Trophoblast cell (in vitro differentiated cells and primary cell): ENCODE measurements around the gene PUS3.

Experiments
- DNase-seq, 2 donors: peaks; one replicate each; pipeline ENCODE4 v3.0.0-alpha.2; 2016
- H2AFZ ChIP-seq: 2 replicates; pipeline ENCODE4 v1.6.1; 2013; ENCODE audit warnings: low read length, moderate library complexity, mild to moderate bottlenecking; ENCODE audit not compliant: insufficient read depth, poor library complexity
- H2AK5ac ChIP-seq: 2 replicates; pipeline ENCODE4 v1.6.1; 2013; ENCODE audit warnings: mild to moderate bottlenecking, low read length
- H2BK120ac ChIP-seq: 2 replicates; pipeline ENCODE4 v1.6.1; 2013; ENCODE audit warnings: low read length, mild to moderate bottlenecking, moderate library complexity; ENCODE audit not compliant: insufficient read depth, poor library complexity
- H2BK12ac ChIP-seq: 2 replicates; pipeline ENCODE4 v1.6.1; 2013; ENCODE audit warnings: mild to moderate bottlenecking, low read length, moderate library complexity
- H2BK5ac ChIP-seq: 2 replicates; pipeline ENCODE4 v1.6.1; 2013; ENCODE audit warnings: low read length, low read depth, moderate library complexity, mild to moderate bottlenecking; ENCODE audit not compliant: poor library complexity
- H3K14ac ChIP-seq: 2 replicates; pipeline ENCODE4 v1.6.1; 2013; ENCODE audit warnings: mild to moderate bottlenecking, low read length
- H3K18ac ChIP-seq: 2 replicates; pipeline ENCODE4 v1.6.1; 2013; ENCODE audit warnings: mild to moderate bottlenecking, low read length
- H3K23ac ChIP-seq: 2 replicates; pipeline ENCODE4 v1.6.1; 2013; ENCODE audit warnings: low read length
- H3K27ac ChIP-seq: 2 replicates; pipeline ENCODE4 v1.5.1; 2013; ENCODE audit warnings: low read depth, mild to moderate bottlenecking, inconsistent platforms, low read length, moderate library complexity
- H3K27me3 ChIP-seq: 2 replicates; pipeline ENCODE4 v1.6.1; 2013; ENCODE audit warnings: inconsistent platforms, mild to moderate bottlenecking, low read length, moderate library complexity; ENCODE audit not compliant: insufficient read depth
- H3K36me3 ChIP-seq, 2 experiments: 1 replicate in 1 of 2; 2 replicates in 1 of 2; pipeline ENCODE4 v1.6.1; 2013; ENCODE audit warnings: low read length in 2 of 2, mild to moderate bottlenecking in 2 of 2, moderate library complexity in 1 of 2; ENCODE audit not compliant: insufficient read depth in 2 of 2, control insufficient read depth in 1 of 2
- H3K4ac ChIP-seq: 2 replicates; pipeline ENCODE4 v1.6.1; 2013; ENCODE audit warnings: low read depth, mild to moderate bottlenecking, low read length, moderate library complexity
- H3K4me1 ChIP-seq, 2 experiments: 1 replicate in 1 of 2; 2 replicates in 1 of 2; pipeline ENCODE4 v1.6.1; 2013; ENCODE audit warnings: low read length in 2 of 2, mild to moderate bottlenecking in 2 of 2, moderate library complexity in 1 of 2; ENCODE audit not compliant: insufficient read depth in 2 of 2, control insufficient read depth in 1 of 2
- H3K4me2 ChIP-seq: 2 replicates; pipeline ENCODE4 v1.6.1; 2013; ENCODE audit warnings: inconsistent platforms, mild to moderate bottlenecking, low read length, moderate library complexity
- H3K4me3 ChIP-seq: 2 replicates; pipeline ENCODE4 v1.5.1; 2013; ENCODE audit warnings: mild to moderate bottlenecking, low read depth, low read length, inconsistent platforms
- H3K79me1 ChIP-seq: one replicate; pipeline ENCODE4 v1.6.1; 2013; ENCODE audit warnings: low read length
- H3K79me2 ChIP-seq: 2 replicates; pipeline ENCODE4 v1.6.1; 2013; ENCODE audit warnings: low read length, mild to moderate bottlenecking; ENCODE audit not compliant: control insufficient read depth, insufficient read depth, poor library complexity
- H3K9ac ChIP-seq: 2 replicates; pipeline ENCODE4 v1.6.1; 2013; ENCODE audit warnings: mild to moderate bottlenecking, low read length
- H3K9me3 ChIP-seq: 2 replicates; pipeline ENCODE4 v1.6.1; 2013; ENCODE audit warnings: low read depth, mild to moderate bottlenecking, control low read depth, inconsistent platforms, low read length; ENCODE audit not compliant: insufficient read depth
- H4K12ac ChIP-seq: 2 replicates; pipeline ENCODE4 v1.6.1; 2013; ENCODE audit warnings: low read depth, mild to moderate bottlenecking, low read length, moderate library complexity
- H4K8ac ChIP-seq: 2 replicates; pipeline ENCODE4 v1.6.1; 2013; ENCODE audit warnings: low read depth, mild to moderate bottlenecking, low read length, moderate library complexity
- H4K91ac ChIP-seq: one replicate; pipeline ENCODE4 v1.6.1; 2013; ENCODE audit warnings: low read depth, mild to moderate bottlenecking, low read length, moderate library complexity
- WGBS: extraction: QIAGEN DNeasy Blood & Tissue Kit; methylation state at CpG from one replicate; pipeline ENCODE4 v1.1.7; 2013; ENCODE audit warnings: missing lambda C conversion rate; ENCODE audit not compliant: insufficient read length, insufficient coverage; ENCODE audit errors: extremely low coverage; 5-methylcytosine and 5-hydroxymethylcytosine counted together

PUS3 gene

GRCh38 chr11:125946712-125947418, 43.9 kb upstream of the PUS3 start:
- WGBS, result no CpG with 5 or more reads among the region's 14 CpGs
- peaks cover 2% of the 10 kb centered on the region for H3K9me3 ChIP-seq
- no peak overlapping the region for H2AK5ac ChIP-seq
- H4K12ac ChIP-seq, result no peak overlapping the region
- no peak overlapping the region for H3K14ac ChIP-seq
- H2AFZ ChIP-seq, result no peak overlapping the region
- H3K4me3 ChIP-seq, result no peak overlapping the region
- no peak overlapping the region for H2BK120ac ChIP-seq
- no peak overlapping the region for H3K18ac ChIP-seq
- H2BK12ac ChIP-seq, result no peak overlapping the region
- H3K4me2 ChIP-seq, result no peak overlapping the region
- no peak overlapping the region for H3K27ac ChIP-seq
- no peak overlapping the region for H3K9ac ChIP-seq
- H4K91ac ChIP-seq, result no peak overlapping the region
- H4K8ac ChIP-seq, result no peak overlapping the region
- no peak overlapping the region for H2BK5ac ChIP-seq
- peaks cover 6% of the 10 kb centered on the region for H3K79me1 ChIP-seq
- H3K36me3 ChIP-seq, result peaks cover 12 to 14% of the 10 kb centered on the region in 2 experiments
- no peak overlapping the region for H3K23ac ChIP-seq
- no peaks in the 10 kb centered on the region for H3K79me2 ChIP-seq
- H3K4ac ChIP-seq, result no peak overlapping the region
- no peak for DNase-seq
- peaks cover 13 to 20% of the 10 kb centered on the region in 2 experiments for H3K4me1 ChIP-seq
- no peaks in the 10 kb centered on the region for H3K27me3 ChIP-seq

- no CpG with 5 or more reads among the region's 8 CpGs for WGBS
Measured at GRCh38 chr11:125945797-125946520, 43.0 kb upstream of the PUS3 start, which contains the start of gene VSIG10L2. Gene VSIG10L2, plus strand, starts transcription at chr11:125946044. Its CDS starts 12 bp downstream, at chr11:125946056.

GRCh38 chr11:125945011-125945796, 42.2 kb upstream of the PUS3 start:
- Histone ChIP-seq H3K9ac (no peak overlapping the region), H3K79me1 (no peaks in the 10 kb centered on the region), H3K27me3 (no peaks in the 10 kb centered on the region), H4K12ac (no peak overlapping the region), H3K27ac (no peak overlapping the region), H3K14ac (no peak overlapping the region), H4K8ac (no peak overlapping the region), H2BK12ac (no peak overlapping the region), H2BK120ac (no peak overlapping the region), H2AK5ac (no peak overlapping the region), H3K9me3 (peaks cover 2% of the 10 kb centered on the region), H3K4ac (no peak overlapping the region), H4K91ac (no peak overlapping the region), H3K4me1 (peaks cover 3 to 9% of the 10 kb centered on the region in 2 experiments), H3K4me3 (no peak overlapping the region), H2AFZ (no peak overlapping the region), H3K79me2 (no peaks in the 10 kb centered on the region), H3K23ac (no peak overlapping the region), H2BK5ac (no peak overlapping the region), H3K4me2 (no peak overlapping the region), H3K36me3 (peaks cover 4 to 9% of the 10 kb centered on the region in 2 experiments), H3K18ac (no peak overlapping the region)
- DNase-seq, result no peak
- no CpG with 5 or more reads among the region's 15 CpGs for WGBS

More at GRCh38 chr11:125945797-125946520, 43.0 kb upstream of the PUS3 start, which contains the start of gene VSIG10L2:
- Histone ChIP-seq H2BK12ac (no peak within 1 kb of the TSS), H3K4ac (no peak within 1 kb of the TSS), H3K27ac (no peak within 1 kb of the TSS), H3K4me1 (peaks cover 7 to 12% of the 10 kb centered on the region in 2 experiments), H3K79me1 (peaks cover 3% of the 10 kb centered on the region), H2AFZ (no peak within 1 kb of the TSS), H3K18ac (no peak within 1 kb of the TSS), H3K27me3 (no peaks in the 10 kb centered on the region), H2BK5ac (no peak within 1 kb of the TSS), H3K4me2 (no peak within 1 kb of the TSS), H3K4me3 (no peak within 1 kb of the TSS), H3K9ac (no peak within 1 kb of the TSS), H3K79me2 (no peaks in the 10 kb centered on the region), H4K91ac (no peak within 1 kb of the TSS), H3K23ac (no peak within 1 kb of the TSS), H4K12ac (no peak within 1 kb of the TSS), H2AK5ac (no peak within 1 kb of the TSS), H2BK120ac (no peak within 1 kb of the TSS), H3K36me3 (peaks cover 6 to 9% of the 10 kb centered on the region in 2 experiments), H4K8ac (no peak within 1 kb of the TSS), H3K9me3 (peaks cover 2% of the 10 kb centered on the region), H3K14ac (no peak within 1 kb of the TSS)
- DNase-seq, result no peak

- WGBS, result no CpG with 5 or more reads among the region's 13 CpGs
- H3K4me2 ChIP-seq, result no peak overlapping the region
- no peak overlapping the region for H4K12ac ChIP-seq
- no peak overlapping the region for H3K14ac ChIP-seq
- no peaks in the 10 kb centered on the region for H3K79me1 ChIP-seq
- H3K9ac ChIP-seq, result no peak overlapping the region
- H2BK12ac ChIP-seq, result no peak overlapping the region
- H3K27me3 ChIP-seq, result no peaks in the 10 kb centered on the region
- no peaks in the 10 kb centered on the region for H3K79me2 ChIP-seq
- H4K8ac ChIP-seq, result no peak overlapping the region
- no peak overlapping the region for H2BK5ac ChIP-seq
- H3K4me1 ChIP-seq, result peaks cover 3 to 9% of the 10 kb centered on the region in 2 experiments
- H3K4me3 ChIP-seq, result no peak overlapping the region
- H3K9me3 ChIP-seq, result peaks cover 2% of the 10 kb centered on the region
- H2BK120ac ChIP-seq, result no peak overlapping the region
- H4K91ac ChIP-seq, result no peak overlapping the region
- H3K36me3 ChIP-seq, result peaks cover 4 to 9% of the 10 kb centered on the region in 2 experiments
- no peak overlapping the region for H3K23ac ChIP-seq
- no peak for DNase-seq
- no peak overlapping the region for H3K18ac ChIP-seq
- H3K27ac ChIP-seq, result no peak overlapping the region
- no peak overlapping the region for H2AFZ ChIP-seq
- no peak overlapping the region for H3K4ac ChIP-seq
- H2AK5ac ChIP-seq, result no peak overlapping the region
Measured at GRCh38 chr11:125944350-125945010, 41.5 kb upstream of the PUS3 start.
